Stimulated activated CD8-positive, alpha-beta memory T cell treated with anti-CD3 and anti-CD28 coated beads, Interleukin-15, amount 100 ng/mL, for 1 hour (primary cell): ENCODE measurements around the gene TTLL10.
"Not testable (repeated sequence)": the region's sequence is repeated elsewhere in the genome, so short reads cannot be mapped to it uniquely, and the experiment has no call there.

ENCODE experiments used
- DNase-seq: peaks from one replicate; pipeline ENCODE4 v3.0.0-alpha.2; 2020; ENCODE audit warnings: low read depth

TTLL10 gene

DNA sequence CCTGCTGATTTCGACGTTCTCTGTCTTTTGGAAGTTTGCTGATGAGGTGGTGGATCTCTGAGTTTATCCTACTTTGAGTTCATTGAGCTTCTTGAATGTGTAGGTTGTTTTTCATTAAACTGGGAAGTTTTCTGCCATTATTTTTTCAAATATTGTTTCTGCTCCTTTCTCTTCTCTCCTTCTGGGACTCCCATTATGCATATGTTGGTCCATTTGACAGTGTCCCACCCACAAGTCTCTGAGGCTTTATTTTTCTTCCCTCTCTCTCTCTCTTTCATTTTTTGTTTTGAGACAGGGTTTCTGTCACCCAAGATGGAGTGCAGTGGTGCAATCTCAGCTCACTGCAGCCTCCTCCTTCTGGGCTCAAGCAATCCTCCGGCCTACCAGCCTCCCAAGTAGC, 21.0 kb downstream of the TTLL10 start:
- DNase-seq = no peak

DNA sequence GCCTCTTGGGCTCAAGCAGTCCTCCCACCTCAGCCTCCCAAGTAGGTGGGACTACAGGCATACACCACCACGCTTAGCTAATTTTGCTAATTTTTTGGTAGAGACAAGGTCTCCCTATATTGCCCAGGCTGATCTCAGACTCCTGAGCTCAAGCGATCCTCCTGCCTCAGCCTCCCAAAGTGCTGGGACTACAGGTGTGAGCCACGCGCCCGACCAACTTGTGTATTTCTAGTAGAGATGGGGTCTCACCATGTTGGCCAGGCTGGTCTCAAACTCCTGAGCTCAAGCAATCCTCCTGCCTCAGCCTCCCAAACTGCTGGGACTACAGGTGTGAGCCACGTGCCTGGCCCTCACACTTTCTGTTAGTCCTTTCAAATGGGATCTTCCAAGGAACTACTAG, 22.0 kb downstream of the TTLL10 start:
- DNase-seq = not testable (repeated sequence)

DNA sequence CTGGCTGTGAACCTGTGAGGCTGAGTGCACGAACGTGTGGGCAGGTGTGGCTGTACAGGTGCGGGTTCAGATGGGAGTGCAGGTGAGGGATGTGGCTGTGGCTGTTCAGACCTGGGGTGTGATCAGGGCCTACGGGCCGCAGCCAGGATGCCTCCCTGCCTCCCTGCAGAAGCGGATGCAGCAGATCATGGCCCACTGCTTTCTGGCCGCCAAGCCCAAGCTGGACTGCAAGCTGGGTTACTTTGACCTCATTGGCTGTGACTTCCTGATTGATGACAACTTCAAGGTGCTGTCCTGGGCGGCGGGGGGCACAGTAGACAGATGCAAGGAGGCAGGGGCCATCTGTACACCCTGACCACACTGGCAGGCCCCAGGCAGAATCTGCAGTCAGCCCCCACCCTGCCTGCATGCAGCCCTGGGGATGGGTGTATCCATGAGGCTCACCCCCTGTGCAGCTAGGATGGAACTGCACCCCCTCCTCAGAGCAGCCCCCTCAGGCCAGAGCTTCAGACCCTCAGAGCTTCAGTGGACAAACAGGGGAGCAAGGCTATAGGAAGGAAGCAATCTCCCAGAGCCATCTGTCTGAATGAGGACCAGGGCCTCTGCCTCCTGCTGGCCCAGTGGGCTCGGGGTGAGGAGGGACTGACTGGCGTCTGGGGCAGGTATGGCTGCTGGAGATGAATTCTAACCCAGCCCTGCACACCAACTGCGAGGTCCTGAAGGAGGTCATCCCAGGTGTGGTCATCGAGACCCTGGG, 22.9 kb downstream of the TTLL10 start:
- DNase-seq = no peak

DNA sequence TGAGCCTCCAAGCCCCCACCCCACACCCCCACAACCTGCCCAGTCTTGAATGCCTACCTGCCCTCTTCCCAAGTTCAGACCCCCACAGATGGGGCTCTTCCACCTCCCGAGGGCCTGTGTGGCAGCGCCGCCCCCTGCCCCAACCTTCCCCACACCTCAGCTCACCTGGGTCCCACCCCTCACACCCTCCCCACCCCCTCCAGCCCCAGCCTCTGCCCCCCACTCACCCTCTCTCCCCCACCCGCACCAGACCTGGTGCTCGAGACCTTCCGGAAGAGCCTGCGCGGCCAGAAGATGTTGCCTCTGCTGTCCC, 23.5 kb downstream of the TTLL10 start:
- DNase-seq = no peak

DNA sequence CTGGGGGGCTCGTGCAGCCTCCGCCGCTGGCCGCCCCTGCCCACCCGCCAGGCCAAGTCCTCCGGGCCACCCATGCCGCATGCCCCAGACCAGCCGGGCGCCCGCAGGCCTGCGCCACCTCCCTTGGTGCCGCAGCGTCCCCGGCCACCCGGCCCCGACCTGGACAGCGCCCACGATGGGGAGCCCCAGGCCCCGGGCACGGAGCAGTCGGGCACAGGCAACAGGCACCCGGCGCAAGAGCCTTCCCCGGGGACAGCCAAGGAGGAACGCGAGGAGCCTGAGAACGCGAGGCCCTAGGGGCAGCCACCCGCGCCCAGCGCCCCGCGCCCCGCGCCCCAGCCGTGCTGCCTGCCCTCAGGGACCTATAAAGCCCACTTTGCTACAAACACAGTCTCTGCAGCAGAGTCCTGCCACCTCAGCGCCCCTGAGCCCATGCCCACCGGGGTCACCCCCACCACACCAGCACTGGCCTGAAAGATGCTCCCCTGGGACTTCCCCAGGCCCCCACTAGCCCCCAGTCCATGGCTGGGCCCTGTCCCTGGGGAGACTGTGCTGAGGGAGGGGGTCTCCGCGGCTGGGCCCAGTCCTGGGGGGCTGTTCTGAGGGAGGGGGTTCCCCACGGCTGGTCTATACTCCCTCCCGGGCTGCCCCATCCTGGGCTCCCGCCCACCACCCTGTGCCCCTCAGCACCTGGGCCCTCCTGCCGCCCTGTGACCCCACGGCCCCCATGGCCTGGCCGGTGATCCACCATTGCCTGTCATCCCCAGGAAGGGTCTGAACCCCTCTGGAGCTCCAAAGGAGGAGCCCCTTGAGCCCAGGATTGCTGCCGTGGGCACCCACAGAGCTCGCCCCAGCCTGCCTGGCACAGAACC, 24.1 kb downstream of the TTLL10 start:
- DNase-seq = no peak

DNA sequence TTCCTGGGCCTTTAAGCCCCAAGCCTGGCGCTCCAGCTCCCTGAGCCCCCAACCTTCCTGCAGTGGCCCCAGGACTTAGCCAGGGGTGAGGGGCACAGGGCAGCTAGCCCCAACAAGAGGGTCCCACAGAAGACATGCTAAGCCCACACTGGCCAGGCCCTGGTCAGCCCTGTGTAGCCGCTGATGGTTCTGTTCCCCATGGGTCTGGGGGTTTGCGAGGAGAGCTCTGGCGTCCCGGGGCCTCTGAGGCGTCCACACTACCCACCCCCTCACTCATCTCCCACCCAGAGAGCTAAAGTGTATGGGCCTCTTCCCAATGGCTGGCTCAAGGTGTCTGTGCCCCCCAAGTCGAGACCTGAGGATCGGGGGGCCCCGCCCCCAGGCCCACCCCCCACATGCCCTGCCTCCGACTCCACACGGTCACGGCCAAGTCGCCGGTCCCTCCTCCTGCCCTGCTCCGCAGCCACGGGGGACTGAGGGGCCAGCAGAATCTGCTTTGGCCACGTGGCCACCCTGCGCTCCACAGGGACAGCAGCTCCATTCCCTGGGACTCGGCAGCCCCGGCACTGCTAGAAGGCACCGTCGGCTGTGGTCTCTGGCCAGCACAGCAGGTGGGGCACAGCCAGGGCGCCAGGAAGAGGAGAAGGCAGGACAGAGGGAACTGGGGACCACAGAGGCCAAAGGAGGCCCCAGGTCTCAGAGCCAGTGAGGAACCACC, 24.9 kb downstream of the TTLL10 start:
- DNase-seq = no peak

DNA sequence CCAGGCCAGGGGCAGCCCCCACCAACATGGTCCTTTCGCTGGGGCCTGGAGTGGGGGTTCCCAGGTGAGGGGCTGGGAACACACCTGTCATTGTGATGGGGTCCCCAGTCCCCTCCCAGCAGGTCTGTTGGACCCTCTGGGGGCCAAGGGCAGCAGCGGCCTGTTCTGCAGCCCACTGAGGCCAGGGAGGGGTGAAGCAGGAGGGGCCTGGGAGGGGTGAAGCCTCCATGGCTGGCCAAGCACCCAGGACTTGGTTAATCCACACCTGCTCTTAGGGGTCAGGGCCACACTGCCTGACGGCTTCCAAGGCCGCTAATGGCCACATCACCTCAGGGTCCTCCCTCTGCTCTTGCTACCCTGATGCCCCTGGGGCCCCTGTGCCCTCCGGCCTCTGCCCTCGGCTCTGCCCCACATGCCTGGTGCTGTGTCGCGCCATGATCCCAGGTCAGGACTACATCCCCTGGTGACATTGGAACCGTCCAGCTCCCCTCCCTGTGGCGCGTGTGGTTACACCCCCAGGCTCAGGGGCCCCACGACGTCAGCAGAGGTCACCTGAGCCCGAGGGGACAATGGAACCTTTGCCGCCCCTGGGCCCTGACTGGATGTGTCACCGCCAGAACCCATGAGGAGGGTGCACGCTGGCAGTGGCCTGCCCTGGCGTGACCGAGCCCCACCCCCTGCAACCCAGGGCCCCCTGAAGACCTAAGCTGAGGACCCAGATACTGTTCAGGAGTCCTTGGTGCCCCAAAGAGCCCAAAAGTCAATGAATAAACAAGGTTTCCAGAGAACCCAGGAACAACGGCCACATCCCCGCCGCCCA, 25.7 kb downstream of the TTLL10 start:
- DNase-seq = no peak

DNA sequence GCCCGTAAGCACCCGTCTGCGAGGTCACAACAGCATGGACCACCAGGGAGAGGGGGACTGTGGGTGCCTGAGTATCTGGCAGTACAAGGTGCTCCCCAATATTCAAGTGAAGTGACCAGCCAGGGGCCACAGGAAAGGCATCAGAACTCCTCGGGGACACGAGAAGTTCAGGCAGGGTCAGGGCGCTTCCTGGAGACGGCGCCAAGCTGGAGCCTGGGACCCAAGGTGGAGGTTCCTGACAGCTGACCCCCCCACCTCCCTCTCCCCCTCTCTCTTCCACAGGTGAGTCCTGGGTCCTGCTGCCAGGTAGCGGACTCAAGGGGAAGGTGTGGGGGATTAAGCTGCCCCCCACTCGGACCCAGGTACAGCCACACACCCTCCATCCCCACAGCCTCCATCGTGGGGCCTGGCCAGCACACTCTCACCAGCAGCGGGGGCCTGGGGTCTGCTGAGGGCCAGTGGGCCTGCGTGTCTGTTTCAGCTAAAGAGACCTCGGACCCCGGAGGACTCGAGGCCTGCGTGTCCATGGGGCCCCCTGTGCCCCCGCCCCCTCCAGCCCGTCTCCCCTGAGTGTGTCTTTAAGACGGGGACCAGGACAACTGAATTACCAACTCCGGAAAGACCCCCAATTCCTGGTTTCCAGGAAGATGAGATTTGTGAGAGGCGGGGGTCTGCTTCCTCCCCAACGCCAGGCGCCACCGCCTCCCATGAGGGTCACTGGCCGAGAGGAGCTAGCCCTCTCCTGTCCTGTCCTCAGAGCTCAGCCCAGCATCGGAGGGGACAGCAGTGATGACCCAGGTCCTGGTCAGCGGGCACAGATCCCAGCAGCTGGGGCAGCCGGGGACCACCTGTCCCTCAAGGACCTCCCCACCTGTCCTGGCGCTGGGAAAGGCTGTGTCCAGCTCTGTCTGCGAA, 26.5 kb downstream of the TTLL10 start:
- no peak for DNase-seq

DNA sequence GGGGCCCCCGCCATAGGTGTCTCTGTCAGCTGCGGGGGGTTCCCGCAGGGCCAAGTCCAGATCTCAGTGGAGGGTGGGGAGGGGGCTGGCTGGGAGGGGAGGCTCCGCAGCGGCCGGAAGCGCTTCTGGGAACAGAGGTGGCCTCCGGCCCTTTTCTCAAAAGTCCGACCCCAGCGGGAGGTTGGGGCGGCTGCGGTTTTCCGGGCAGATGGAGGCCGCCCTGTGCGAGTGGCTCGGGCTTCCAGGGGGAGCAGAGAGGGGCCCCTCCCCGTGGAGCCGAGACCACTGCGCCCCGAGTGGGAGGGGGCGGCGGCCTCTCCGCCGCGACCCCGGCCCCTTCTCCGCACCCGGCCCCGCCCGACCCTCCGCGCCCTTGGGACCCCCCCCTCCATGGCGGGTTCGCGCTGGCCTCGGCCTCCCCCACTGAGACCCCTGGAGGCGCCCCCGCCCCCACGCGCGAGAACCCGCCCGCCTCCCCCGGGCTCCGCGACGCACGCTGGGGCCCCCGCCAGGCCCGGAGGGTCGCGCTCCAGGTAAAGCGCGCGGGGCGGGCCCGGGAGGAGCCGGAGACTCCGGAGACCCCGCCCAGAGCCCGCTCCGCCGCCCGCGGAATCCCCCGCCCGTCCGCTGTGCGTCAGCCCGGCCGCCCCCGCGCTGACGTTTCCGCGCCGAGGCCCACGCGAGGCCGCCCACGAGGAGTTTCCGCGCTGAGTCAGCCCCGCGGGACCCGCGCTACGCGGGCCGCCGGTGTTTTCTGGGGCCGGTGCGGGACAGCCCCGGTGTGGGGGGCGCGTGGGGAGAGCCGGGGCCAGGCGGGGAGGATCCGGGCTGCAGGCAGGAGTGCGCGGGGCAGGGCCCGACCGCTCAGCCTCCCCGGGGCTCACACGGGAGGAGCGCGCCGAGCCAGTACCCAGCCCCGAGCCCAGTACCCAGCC, 27.5 kb downstream of the TTLL10 start:
- peak; percentile 71 for DNase-seq

DNA sequence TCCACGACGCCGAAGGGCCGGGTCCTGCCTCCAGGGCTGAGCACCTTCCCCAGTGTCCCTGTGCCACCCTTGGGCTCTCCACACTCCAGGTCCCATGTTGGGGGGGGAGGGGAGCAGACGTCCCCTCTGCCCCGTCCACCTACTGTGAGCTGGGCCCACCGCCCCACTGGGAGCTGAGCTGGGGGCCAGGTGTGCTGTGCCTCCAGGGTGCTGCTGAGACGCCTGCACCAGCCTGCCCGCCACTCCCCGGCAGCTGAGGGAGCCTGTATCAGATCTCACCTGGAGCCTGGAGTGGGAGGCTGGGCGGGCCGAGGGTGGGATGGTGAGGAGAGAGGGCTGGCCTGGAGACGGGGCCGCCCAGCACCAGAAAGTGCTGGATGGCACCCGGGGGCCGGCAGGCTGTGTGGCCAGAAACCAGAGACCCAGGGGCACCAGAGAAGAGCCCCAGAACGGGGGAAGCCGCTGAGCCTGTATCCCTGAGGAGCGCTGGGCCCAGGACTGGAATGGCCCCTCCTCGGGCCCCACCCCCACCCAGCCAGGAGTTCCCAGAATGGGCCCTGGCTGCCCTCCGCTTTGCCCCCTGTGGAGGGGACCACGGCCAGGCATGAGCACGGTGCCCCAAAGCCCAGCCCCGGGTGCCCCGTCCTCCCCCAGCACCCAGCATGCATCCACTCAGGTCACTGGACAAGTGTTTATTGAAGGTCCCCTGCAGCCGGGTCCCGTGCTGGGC, 29.3 kb downstream of the TTLL10 start:
- no peak for DNase-seq

DNA sequence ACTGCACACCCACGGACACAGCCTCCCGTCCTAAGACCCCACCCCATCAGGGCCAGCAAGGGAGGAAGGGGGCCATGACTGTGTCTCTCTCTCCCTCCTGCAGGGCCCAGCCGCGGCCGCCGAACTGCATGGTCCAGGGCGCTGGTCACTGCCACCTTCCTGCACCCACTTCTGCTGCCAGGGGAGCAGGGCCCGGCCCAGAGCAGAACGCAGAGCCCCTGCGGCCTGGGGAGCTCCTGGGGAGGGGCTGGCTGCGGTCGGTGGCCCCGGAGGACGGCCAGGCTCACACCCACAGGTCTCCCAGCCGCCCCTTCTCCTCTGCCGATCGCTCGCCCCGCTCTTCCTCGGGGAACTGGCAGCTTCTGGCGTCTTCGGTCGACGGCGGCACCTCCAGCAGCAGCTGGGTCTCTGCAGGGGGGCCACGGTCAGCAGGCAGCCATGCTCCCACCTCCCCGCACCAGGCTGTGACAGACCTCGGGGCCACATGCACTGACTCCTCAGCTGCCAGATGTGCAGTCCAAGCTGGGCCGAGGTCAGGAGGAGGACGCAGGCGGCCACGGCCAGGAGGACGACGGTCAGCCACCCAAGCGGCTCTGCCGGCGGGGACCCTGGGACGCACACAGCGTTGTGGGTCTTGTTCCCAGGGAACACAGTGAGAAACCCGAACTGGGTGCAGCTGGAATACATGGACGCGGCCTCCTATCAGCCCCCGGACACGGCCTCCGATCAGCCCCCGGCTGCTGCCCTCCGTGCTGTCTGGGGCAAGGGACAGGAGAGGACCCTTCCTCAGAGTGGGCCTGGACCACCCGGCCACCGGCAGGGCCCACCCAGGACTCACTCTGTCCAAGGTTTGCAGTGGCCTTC, 30.1 kb downstream of the TTLL10 start:
- no peak for DNase-seq

DNA sequence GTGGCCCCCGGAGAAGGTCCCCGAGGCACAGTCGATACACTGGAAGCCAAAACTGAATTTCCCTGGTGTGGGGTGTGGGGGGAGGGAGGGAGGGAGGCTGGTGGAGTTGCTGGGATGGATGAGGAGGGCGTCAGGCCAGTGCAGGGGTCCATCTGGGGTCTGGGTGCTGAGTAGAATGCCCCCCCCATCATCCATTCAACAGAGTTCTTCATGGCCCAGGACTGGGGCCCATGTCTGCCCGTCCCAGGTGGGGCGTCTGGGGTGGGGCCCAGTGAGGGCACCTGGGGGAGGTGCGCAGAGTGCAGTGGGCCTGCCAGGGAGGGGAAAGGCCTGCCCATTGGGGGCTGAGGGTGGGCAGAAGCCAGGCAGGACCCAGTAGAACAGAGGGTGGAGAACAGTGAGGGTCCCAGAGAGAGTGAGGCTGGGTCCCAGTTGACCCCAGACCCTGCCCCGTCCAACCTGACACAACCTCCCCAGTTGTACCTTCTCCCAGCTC, 30.8 kb downstream of the TTLL10 start:
- DNase-seq = no peak

DNA sequence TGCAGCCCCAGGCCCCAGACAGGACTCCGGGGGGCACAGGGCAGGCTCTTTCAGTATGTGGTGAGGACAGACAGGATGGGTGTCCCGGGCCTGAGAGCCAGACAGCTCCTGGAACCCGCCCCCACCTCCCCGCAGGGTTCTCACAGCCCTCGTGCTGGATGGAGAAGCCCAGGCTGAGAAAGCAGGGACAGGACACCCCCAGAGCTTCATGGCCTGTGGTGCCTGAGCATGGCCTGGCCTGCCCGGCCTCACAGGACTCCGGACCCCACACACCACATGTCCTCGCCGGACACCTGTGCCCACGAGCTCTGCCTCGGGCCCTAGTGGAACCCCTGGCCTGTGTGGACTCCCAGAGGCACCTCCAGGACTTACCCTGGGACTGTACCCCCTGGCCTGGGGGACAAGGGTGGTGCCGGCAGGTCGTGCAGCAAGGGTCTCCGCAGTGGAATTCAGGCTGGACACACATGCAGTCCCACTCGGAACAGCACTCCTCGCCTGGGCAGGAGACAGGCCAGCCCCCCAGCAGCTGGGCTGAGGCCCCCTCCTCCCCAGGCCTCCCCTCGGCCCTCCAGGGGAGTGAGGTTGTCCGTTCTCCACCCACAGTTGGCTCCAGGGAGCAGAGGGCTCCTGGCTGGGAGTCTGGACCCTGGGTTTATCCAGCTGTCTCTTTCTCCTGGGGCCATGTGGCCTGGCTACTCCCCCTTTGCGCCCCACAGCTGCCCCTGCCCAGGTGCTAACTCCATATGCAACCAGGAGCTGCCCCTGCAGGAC, 31.5 kb downstream of the TTLL10 start:
- no peak for DNase-seq

DNA sequence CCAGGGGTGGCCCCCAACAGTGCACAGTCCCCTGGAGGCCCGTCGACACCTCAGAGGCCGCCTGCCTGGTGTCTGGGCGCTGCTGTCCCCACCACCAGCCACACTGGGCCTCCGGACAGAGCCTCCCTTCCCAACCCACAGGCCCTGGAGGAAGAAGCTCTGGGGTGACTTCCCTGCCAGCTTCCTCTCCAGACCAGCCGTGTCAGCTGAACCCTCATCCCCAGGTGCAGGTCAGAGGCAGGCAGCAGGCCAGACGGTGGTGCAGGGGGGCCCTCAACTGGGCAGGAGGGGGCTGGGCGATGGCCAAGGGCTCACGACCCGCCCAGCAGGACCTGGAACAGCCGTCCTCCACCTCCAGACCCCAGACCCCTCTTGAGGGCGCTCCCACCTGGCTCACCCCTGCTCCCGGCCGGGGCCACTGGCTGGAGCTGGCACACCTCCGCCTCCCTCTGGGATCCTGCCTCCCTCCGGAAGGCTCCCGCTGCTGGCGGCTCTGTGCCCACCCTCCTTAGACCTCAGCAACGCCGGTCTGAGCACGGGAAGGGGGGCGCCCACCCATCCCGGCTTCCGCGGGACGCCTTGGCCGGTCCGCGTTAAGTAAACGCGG, 32.2 kb downstream of the TTLL10 start:
- no peak for DNase-seq

DNA sequence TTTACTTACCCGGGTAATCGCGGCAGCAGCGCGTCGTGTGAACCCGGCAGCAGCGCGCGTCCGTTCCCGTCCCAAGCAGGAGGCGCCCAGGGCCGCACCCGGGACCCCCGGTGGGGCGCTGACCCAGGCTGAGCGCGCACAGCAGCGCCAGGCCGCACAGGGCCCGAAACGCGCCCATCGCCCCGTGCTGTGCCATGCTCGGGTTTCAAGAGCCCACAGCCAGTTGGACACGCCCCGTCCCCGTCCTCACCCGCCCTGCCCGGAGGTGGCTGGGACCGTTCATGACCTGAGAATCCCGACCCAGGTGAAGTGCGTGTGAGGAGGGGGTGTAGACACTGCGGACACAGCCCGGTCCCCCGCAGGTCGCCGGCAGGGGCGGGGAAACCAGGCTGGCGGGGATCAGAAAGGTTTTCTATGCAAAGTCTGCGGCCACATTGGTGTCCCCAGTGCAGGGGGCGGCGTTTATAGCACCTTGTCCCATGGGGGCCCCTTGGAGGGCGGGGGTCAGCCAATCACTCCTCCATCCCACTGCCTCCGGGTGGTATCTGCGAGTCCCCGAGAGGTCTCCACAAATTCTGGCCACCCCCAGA, 32.8 kb downstream of the TTLL10 start, which contains the start of gene TNFRSF18:
Gene TNFRSF18, minus strand, starts transcription at position 217 of the 590 bp plus-strand sequence. Its CDS starts 21 bp downstream, at position 196.
- DNase-seq = no peak

DNA sequence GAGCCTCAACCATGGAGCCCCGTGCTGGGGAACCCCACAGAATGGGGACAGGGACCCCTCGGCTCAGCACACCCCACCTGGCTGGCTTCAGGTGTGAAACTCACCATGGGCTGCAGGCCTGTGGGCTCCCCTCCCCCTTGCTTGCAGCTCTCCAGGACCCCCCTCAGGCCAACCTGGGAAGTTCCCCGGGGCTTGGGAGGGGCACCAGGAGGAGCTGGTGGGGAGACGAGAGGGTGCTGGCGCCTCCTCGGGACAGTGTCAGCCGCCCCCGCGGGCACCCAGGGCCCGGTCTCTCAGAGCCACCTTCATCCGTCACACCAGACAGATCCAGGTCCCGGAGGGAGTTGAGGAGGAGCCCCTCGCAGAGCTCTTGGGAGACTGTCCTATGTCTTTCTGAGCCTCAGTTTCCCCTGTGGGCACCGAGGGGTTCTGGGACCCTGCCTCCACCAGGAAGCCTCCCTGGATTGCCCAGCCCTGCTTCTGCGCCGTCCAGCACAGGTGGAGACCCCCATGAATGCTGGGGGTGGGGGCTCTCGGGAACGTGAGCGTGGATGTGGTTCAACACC, 33.4 kb downstream of the TTLL10 start:
- DNase-seq = no peak
